ENCODE measurements around the gene CIROP. TPM values are rescaled to one million over a fixed set of nuclear protein-coding genes. Genes with fewer than 3 reads are reported as not detected.
A peak's percentile ranks its signal among the peaks of the same experiment; 100 is the strongest.

CIROP gene
- total and polyA plus RNA-seq, 4 donors = 0.18 TPM; not detected in 3

DNA sequence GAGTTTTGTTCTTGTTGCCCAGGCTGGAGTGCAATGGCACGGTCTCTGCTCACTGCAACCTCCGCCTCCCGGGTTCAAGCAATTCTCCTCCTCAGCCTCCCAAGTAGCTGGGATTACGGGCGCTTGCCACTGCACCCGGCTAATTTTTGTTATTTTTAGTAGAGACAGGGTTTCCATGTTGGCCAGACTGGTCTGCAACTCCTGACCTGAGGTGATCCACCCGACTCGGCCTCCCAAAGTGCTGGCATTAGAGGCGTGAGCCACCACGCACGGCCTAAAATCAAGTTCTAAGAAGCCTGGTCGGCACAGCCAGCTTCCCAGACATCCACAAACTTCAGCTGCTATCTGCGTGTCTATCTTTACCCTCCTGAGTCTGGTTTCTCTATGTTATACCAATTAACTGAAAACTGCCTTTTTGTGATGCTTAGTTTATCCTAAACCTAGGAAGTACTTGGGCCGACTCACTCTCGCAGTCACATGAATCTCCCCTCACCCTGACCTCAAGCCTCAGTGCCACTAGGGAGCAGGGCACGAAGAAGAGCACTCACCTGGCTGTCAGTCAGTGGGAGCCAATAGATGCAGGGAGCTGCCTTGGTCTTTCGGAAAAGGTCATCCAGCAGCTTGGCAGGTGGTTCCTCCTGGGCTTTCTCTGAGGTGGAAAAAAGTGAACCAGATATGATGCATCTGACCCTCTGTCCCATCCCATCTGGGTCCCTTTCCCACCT lies 44.1 kb downstream of the CIROP start:
- DNase-seq (no peak), ATAC-seq (ENCODE audit: low FRiP score) (no peak)
- peaks cover 3 to 10% of the 10 kb centered on the region in 2 donors for H3K36me3 ChIP-seq (ENCODE audit: control insufficient read depth in 1 of 2, insufficient read depth in 2 of 2, low read length in 1 of 2)
- peaks cover 0 to 3% of the 10 kb centered on the region in 2 donors for H3K4me1 ChIP-seq (ENCODE audit: control insufficient read depth in 1 of 2, insufficient read depth in 2 of 2, low read length in 2 of 2)
- H3K4me3 ChIP-seq (ENCODE audit: low read length in 2 of 2) = no peak overlapping the region
- intact Hi-C loops (cut with DNase I) = no loop called here
- no peaks in the 10 kb centered on the region for H3K27me3 ChIP-seq (ENCODE audit: control insufficient read depth in 1 of 2, insufficient read depth in 2 of 2, low read length in 1 of 2)
- 87 to 89% methylated on average over 17 of the region's 17 CpGs for WGBS, 2 donors
- H3K27ac ChIP-seq (ENCODE audit: low read depth in 1 of 2, low read length in 2 of 2) = no peak overlapping the region
- H3K9me3 ChIP-seq (ENCODE audit: control insufficient read depth, low read length) = no peaks in the 10 kb centered on the region

- Histone ChIP-seq H3K4me3 (ENCODE audit: low read length in 2 of 2) (no peak overlapping the region), H3K27me3 (ENCODE audit: control insufficient read depth in 1 of 2, insufficient read depth in 2 of 2, low read length in 1 of 2) (no peaks in the 10 kb centered on the region), H3K9me3 (ENCODE audit: control insufficient read depth, low read length) (no peaks in the 10 kb centered on the region), H3K36me3 (ENCODE audit: control insufficient read depth in 1 of 2, insufficient read depth in 2 of 2, low read length in 1 of 2) (peaks cover 3 to 10% of the 10 kb centered on the region in 2 donors), H3K4me1 (ENCODE audit: control insufficient read depth in 1 of 2, insufficient read depth in 2 of 2, low read length in 2 of 2) (peaks cover 0 to 3% of the 10 kb centered on the region in 2 donors), H3K27ac (ENCODE audit: low read depth in 1 of 2, low read length in 2 of 2) (no peak overlapping the region)
- DNase-seq = peak in 1 of 2 donors; percentile 76
- 85 to 88% methylated on average over 29 to 32 of the region's 32 CpGs for WGBS, 2 donors
- no peak for ATAC-seq (ENCODE audit: low FRiP score)
- intact Hi-C loops (cut with DNase I) = loop anchor here (1.0 to 10.0 kb wide), 3 partner anchors 72 to 504 kb away; no protein-coding TSS in a partner anchor
Observed at GRCh38 chr14:23058654-23059504, 45.9 kb downstream of the CIROP start.

GRCh38 chr14:23057757-23058653 lies 46.8 kb downstream of the CIROP start:
- Histone ChIP-seq H3K27ac (ENCODE audit: low read depth in 1 of 2, low read length in 2 of 2) (peak overlapping the region in 1 of 2 donors; percentile 0), H3K4me1 (ENCODE audit: control insufficient read depth in 1 of 2, insufficient read depth in 2 of 2, low read length in 2 of 2) (peaks cover 0 to 3% of the 10 kb centered on the region in 2 donors), H3K4me3 (ENCODE audit: low read length in 2 of 2) (peak overlapping the region; percentile 28 to 49), H3K9me3 (ENCODE audit: control insufficient read depth, low read length) (no peaks in the 10 kb centered on the region), H3K27me3 (ENCODE audit: control insufficient read depth in 1 of 2, insufficient read depth in 2 of 2, low read length in 1 of 2) (no peaks in the 10 kb centered on the region), H3K36me3 (ENCODE audit: control insufficient read depth in 1 of 2, insufficient read depth in 2 of 2, low read length in 1 of 2) (peaks cover 3 to 8% of the 10 kb centered on the region in 2 donors)
- ATAC-seq (ENCODE audit: low FRiP score) (peak; percentile 87), DNase-seq (peak; percentile 91 to 96)
- WGBS, 2 donors = 0 to 1% methylated on average over 51 of the region's 51 CpGs
- intact Hi-C loops (cut with DNase I) = loop anchor here (1.0 to 10.0 kb wide), 3 partner anchors 71 to 503 kb away; no protein-coding TSS in a partner anchor

- Histone ChIP-seq H3K27me3 (ENCODE audit: control insufficient read depth in 1 of 2, insufficient read depth in 2 of 2, low read length in 1 of 2) (no peaks in the 10 kb centered on the region), H3K27ac (ENCODE audit: low read depth in 1 of 2, low read length in 2 of 2) (peak within 1 kb of the TSS in 1 of 2 donors; percentile 0), H3K36me3 (ENCODE audit: control insufficient read depth in 1 of 2, insufficient read depth in 2 of 2, low read length in 1 of 2) (peaks cover 0 to 2% of the 10 kb centered on the region in 2 donors), H3K9me3 (ENCODE audit: control insufficient read depth, low read length) (no peaks in the 10 kb centered on the region), H3K4me1 (ENCODE audit: control insufficient read depth in 1 of 2, insufficient read depth in 2 of 2, low read length in 2 of 2) (peaks cover 0 to under 1% of the 10 kb centered on the region in 2 donors), H3K4me3 (ENCODE audit: low read length in 2 of 2) (peak within 1 kb of the TSS; percentile 28 to 49)
- intact Hi-C loops (cut with DNase I) = loop anchor here in 1 of 2 donors (10.0 kb wide), 1 partner anchor 502 kb away; no protein-coding TSS in a partner anchor
- ATAC-seq (ENCODE audit: low FRiP score) = peak; percentile 64
- WGBS, 2 donors = 2 to 4% methylated on average over 44 to 73 of the region's 73 CpGs
- DNase-seq = peak; percentile 81 to 90
Observed at GRCh38 chr14:23056956-23057756, 47.6 kb downstream of the CIROP start, which contains the start of gene CDH24. Gene CDH24 (minus strand): TSS chr14:23057520. CDS start chr14:23055733, 1,787 bp downstream.

DNA sequence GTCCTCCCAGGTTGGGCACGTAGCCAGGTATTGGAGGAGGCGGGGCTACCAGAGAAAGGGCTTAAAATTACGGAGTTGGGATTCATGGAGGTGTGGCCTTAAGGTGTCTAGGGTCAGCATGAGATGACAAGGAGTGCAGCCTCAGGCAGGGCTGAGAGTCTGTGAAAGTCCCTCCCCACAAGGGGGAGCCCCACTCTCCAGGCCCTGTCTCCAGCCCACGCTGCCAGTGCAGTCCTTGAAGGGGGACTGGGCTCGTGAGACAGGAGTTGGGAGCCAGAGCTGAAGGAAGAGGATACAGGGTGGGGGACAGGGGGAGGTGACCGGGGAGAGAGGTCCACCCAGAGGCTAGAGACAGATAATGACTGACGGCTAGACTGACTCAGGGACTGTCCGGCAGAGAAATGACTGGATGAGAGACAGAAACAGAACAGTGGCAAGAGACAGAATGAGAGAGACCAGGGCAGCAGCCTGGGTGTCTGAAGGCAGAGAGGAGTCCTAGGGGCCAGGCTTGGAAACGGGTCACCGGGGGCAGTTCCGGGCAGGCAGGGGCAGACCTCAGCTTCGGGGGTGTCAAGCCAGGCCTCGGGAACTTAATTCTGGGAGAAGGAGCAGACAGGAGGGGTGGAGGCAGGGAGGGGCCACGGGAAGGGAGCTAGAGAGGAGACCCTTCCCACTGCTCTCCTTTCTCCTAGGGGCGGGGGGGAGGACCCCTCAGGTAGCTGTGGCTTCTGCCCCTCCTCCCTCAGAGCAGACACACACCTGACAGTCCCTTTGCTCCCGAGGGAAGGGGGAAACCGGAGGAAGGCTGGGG lies 48.4 kb downstream of the CIROP start:
- intact Hi-C loops (cut with DNase I) = loop anchor here in 1 of 2 donors (10.0 kb wide), 1 partner anchor 502 kb away; no protein-coding TSS in a partner anchor
- no peaks in the 10 kb centered on the region for H3K9me3 ChIP-seq (ENCODE audit: control insufficient read depth, low read length)
- H3K4me1 ChIP-seq (ENCODE audit: control insufficient read depth in 1 of 2, insufficient read depth in 2 of 2, low read length in 2 of 2) = no peaks in the 10 kb centered on the region
- no peaks in the 10 kb centered on the region for H3K27me3 ChIP-seq (ENCODE audit: control insufficient read depth in 1 of 2, insufficient read depth in 2 of 2, low read length in 1 of 2)
- no peak overlapping the region for H3K4me3 ChIP-seq (ENCODE audit: low read length in 2 of 2)
- H3K27ac ChIP-seq (ENCODE audit: low read depth in 1 of 2, low read length in 2 of 2) = no peak overlapping the region
- DNase-seq (peak; percentile 74 to 88), ATAC-seq (ENCODE audit: low FRiP score) (peak; percentile 61)
- 24 to 29% methylated on average over 16 to 17 of the region's 17 CpGs for WGBS, 2 donors
- H3K36me3 ChIP-seq (ENCODE audit: control insufficient read depth in 1 of 2, insufficient read depth in 2 of 2, low read length in 1 of 2) = peaks cover 0 to 1% of the 10 kb centered on the region in 2 donors

GRCh38 chr14:23055621-23056144 lies 49.1 kb downstream of the CIROP start:
- Histone ChIP-seq H3K27ac (ENCODE audit: low read depth in 1 of 2, low read length in 2 of 2) (no peak overlapping the region), H3K27me3 (ENCODE audit: control insufficient read depth in 1 of 2, insufficient read depth in 2 of 2, low read length in 1 of 2) (no peaks in the 10 kb centered on the region)
- intact Hi-C loops (cut with DNase I) = loop anchor here in 1 of 2 donors (10.0 kb wide), 1 partner anchor 501 kb away; no protein-coding TSS in a partner anchor

DNA sequence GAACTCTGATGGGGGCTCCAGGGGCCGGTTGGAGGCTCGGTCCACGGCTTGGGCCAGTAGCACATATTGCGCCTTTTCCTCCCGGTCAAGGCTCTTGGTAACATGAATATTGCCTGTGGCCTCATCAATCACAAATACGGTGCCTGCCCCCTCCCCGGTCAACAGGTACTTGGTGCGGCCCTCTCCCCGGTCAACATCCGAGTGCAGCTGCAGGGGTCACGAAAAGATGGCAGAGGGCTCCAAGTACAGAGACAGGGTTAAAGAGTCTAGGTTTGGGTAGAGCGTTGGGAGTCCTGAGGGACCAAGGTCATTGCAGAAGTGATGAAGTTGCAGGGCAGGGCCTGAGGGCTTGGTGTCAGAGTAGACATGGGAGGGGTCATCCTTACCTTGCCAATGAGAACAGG lies 49.6 kb downstream of the CIROP start:
- peak in 1 of 2 donors; percentile 65 for DNase-seq
- WGBS, 2 donors = 97 to 98% methylated on average over 12 of the region's 12 CpGs
- intact Hi-C loops (cut with DNase I) = loop anchor here in 1 of 2 donors (10.0 kb wide), 1 partner anchor 500 kb away; no protein-coding TSS in a partner anchor
- H3K4me3 ChIP-seq (ENCODE audit: low read length in 2 of 2) = no peak overlapping the region
- H3K4me1 ChIP-seq (ENCODE audit: control insufficient read depth in 1 of 2, insufficient read depth in 2 of 2, low read length in 2 of 2) = no peaks in the 10 kb centered on the region
- no peaks in the 10 kb centered on the region for H3K9me3 ChIP-seq (ENCODE audit: control insufficient read depth, low read length)
- H3K27me3 ChIP-seq (ENCODE audit: control insufficient read depth in 1 of 2, insufficient read depth in 2 of 2, low read length in 1 of 2) = no peaks in the 10 kb centered on the region
- no peak overlapping the region for H3K27ac ChIP-seq (ENCODE audit: low read depth in 1 of 2, low read length in 2 of 2)
- no peaks in the 10 kb centered on the region for H3K36me3 ChIP-seq (ENCODE audit: control insufficient read depth in 1 of 2, insufficient read depth in 2 of 2, low read length in 1 of 2)
- no peak for ATAC-seq (ENCODE audit: low FRiP score)

More at GRCh38 chr14:23055621-23056144, 49.1 kb downstream of the CIROP start:
- no peak for ATAC-seq (ENCODE audit: low FRiP score)
- Histone ChIP-seq H3K4me3 (ENCODE audit: low read length in 2 of 2) (no peak overlapping the region), H3K4me1 (ENCODE audit: control insufficient read depth in 1 of 2, insufficient read depth in 2 of 2, low read length in 2 of 2) (no peaks in the 10 kb centered on the region), H3K36me3 (ENCODE audit: control insufficient read depth in 1 of 2, insufficient read depth in 2 of 2, low read length in 1 of 2) (peaks cover 0 to 1% of the 10 kb centered on the region in 2 donors), H3K9me3 (ENCODE audit: control insufficient read depth, low read length) (no peaks in the 10 kb centered on the region)
- peak in 1 of 2 donors; percentile 76 for DNase-seq
- WGBS, 2 donors = 46 to 55% methylated on average over 6 of the region's 6 CpGs

All from aorta (tissue), 5 donors.